Measurements from ENCODE around the gene NAA40. TPM values are rescaled to one million over a fixed set of nuclear protein-coding genes. Genes with fewer than 3 reads are reported as not detected.

Gene NAA40
- total RNA-seq, result 30.2 TPM

DNA sequence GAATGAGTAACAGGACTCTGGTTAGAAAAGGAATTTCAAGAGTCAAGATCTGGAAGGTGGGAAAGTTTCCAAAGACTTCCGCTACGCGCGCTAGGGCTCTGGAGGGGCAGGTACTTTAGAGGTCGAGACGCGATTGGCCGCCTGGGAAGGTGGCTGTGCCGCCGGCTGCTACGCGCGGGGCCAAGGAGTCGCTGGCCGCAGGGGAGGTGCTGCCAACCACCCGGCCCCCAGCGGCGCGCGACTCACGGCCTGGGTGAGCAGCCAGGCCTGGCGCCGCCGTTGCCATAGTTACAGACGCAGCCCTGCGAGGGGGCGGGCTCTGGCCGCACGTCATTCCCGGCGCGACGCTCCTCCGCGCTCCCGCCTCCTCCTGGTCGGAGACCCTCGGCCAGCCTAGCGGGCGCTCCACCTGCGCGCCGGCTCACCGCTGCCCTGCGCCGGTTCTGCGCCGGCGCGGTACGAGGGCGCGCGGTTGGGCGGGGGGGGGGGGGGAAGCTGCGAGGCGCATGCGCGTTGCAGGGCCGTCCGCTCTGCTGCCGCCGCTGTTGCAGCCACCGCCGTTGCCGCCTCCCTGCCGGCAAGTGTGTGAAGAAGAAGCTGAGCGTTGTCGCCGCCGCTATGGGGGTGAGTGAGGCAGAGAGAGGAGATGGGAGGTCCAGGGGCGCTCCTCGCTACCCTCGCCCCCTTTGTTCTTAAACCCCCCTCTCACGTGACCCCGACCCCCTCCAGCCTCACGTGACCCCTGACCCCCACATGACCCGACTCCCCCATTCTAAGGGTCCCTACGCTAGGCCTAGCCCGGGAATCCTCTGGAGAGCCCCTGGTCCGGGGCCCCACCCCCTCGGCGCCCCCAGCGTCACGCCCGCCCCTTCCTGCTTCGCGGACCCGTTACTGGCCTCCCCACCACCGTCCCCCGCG is at the start of gene NAA40:
Gene NAA40, plus strand, starts transcription at position 524 of the 918 bp plus-strand sequence. Its CDS starts 95 bp downstream, at position 619.

DNA sequence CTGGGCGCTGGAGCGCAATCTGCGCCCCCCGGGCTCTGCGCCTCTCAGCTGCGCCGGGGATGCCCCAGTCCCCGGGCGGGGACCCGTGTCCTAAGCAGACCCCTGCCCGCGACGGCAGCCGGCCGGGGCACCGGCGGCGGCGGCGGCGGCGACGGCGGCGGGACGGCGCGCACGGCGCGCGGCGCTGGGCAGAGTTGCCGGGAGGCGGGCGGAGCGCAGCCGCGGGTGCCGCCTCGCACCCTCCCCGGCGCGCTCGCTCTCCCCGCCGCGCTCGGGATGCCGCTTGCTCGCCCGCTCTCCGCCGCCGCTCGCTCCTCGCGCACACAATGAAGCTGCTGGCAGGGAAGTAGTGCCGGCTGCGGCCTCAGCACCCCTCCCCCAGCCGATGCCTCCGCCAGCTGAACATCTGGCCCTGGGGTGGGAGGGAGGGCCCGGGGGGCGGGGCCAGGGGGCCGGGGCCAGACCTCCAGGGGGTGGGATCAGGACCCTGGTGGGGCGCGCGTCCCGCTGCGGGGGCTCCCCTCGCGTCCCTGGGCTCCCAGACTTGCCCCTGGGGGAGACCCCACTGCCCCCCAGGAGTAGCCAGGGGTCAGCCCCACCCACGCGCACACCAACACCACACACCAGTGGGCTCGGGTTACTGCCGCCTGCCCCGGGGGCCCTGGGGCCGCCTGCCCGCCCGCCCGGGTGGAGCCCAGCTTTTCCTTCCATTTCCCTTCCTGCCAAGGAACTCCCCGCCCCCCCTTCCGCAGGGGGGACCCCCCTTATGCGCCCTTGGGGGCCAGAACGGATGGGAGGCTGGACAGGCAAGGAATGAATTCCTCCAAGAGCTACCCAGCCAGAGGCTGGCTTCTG is 21.7 kb upstream of the NAA40 start, which contains the start of gene RCOR2:
Gene RCOR2, minus strand, starts transcription at position 328 of the 855 bp plus-strand sequence. CDS start 708 bp downstream, outside the sequence.

DNA sequence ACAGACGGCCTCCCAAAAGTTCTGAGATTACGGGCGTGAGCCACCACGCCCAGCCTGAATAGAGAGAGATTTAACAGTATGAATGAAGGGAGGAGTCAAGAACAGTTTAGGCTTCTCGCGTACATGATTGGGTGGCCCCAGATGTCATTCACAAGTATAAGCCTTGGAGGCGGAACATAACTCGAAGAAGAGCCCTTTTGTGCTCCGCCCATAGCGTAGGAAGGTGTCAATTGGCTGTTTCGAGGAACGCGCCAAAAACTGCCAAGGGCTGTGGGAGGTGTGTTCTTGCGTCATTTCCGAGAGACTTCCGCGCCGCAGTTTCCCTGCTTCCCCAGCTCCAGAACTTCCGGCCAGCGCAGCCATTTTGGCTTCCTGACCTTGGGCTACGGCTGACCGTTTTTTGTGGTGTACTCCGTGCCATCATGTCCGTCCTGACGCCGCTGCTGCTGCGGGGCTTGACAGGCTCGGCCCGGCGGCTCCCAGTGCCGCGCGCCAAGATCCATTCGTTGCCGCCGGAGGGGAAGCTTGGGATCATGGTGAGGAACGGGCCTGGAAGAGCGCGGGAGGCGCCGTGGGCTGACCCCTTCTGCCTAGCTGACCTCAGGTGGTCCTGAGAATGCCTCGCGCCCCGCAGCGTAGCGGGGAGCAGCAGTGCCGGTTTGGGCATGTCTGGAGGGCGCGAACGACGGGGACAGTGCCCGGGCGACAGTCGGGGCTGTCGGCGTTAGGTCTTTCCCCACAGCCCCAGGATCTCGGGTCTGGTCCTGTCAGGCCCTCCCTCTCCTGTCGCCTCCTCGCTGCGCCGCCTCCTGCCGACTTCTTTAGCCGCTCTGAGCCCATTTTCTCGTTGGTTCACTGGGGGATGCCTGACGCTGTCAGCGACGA is 35.7 kb downstream of the NAA40 start, which contains the start of gene COX8A:
Gene COX8A, plus strand, starts transcription at position 362 of the 885 bp plus-strand sequence. Its CDS starts 61 bp downstream, at position 423.

DNA sequence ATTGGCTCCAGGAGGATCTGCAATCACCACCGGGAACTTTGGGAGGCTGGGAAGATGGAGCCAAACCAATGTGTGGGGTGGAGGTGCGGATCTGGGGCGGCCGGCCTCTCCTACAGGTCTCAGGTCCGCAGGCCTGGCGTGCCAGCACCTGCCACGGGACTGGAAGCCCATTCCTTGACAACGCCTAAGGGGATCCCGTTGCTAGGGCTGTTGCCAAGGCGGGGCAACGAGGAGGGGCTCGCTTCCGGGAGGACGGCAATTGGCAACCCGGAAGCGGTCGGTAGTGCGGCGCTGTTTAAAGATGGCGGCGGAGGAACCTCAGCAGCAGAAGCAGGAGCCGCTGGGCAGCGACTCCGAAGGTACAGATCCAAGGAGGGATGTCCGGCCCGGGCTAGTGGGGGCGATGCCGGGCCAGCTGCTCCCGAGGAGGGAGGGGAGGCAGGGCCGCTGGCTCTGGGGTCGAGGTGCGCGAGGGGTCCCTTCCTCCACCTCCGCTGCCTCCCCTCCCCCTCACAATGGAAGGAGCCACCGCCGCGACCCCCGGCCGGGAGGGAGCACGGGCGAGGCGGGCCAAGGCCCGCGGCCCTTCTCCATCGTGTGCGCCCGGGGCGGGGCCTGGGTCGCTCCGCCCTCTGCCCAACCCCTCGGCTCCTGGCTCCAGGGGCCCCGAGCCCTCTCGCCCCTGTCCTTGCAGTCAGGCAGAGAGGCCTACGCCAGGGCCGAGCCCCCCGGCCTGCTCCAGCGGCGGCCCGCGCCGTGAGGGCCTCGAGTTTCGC is 47.5 kb downstream of the NAA40 start, which contains the start of gene OTUB1:
Gene OTUB1, plus strand, starts transcription at position 283 of the 776 bp plus-strand sequence. Its CDS starts 19 bp downstream, at position 302.

Other genes starting within 250 kb of the NAA40 start
- 36.8 TPM for gene ZFTA, start 170.2 kb upstream of the NAA40 start, total RNA-seq
- 10.9 TPM for gene SPINDOC, start 125.5 kb upstream of the NAA40 start, total RNA-seq
- 20.9 TPM for gene MARK2, start 99.9 kb upstream of the NAA40 start, total RNA-seq
- 28.1 TPM for gene RCOR2, start 21.8 kb upstream of the NAA40 start, total RNA-seq
- 199 TPM for gene COX8A, start 35.6 kb downstream of the NAA40 start, total RNA-seq
- gene OTUB1, start 47.4 kb downstream of the NAA40 start, total RNA-seq, result 41.8 TPM
- gene FLRT1, start 96.9 kb downstream of the NAA40 start, total RNA-seq, result 14.0 TPM
- 22.4 TPM for gene MACROD1, start 227.1 kb downstream of the NAA40 start, total RNA-seq
- gene STIP1, start 247.2 kb downstream of the NAA40 start, total RNA-seq, result 135 TPM

Measured in camera-type eye (tissue), 1 donor.